NCI-H146 (cell line): ENCODE measurements around the gene CYP39A1.
"Not testable (repeated sequence)": the region's sequence is repeated elsewhere in the genome, so short reads cannot be mapped to it uniquely, and the experiment has no call there.

Source experiments
- DNase-seq: peaks from one replicate; lab custom pipeline; 2025; lab: John Stamatoyannopoulos, UW

CYP39A1 gene

DNA sequence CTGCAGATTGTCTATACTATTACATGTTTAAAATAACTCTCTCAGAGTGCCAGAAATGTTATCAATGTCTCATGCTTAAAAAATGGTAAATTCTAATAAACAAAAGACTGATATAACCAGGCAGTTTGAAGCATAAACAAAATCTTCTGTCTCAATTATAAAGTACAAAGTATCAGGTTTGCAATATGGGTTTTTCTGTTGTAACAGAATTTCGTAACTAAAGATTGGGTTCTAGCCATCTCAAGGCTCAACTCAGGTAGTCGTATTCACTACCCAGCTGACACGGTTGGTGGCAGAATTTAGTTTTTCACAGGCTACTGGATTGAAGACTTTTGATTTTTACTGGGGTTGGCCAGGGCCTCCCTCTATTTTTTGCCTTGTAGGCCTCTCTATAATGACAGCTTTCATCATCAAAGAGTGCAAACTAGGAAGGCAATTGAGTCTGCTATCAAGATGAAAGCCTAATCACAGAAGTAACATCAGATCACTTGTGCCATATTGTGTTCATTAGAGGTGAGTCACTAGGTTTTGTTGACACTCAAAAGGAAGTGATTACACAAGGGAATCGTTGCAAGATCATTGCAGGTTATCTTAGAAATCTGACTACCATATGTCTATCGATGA is 3.6 kb downstream of the CYP39A1 start:
- no peak for DNase-seq

DNA sequence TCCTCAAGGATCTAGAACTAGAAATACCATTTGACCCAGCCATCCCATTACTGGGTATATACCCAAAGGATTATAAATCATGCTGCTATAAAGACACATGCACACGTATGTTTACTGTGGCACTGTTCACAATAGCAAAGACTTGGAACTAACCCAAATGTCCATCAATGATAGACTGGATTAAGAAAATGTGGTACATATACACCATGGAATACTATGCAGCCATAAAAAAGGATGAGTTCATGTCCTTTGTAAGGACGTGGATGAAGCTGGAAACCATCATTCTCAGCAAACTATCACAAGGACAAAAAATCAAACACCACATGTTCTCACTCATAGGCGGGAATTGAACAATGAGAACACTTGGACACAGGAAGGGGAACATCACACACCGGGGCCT is 4.5 kb downstream of the CYP39A1 start:
- DNase-seq, result not testable (repeated sequence)

DNA sequence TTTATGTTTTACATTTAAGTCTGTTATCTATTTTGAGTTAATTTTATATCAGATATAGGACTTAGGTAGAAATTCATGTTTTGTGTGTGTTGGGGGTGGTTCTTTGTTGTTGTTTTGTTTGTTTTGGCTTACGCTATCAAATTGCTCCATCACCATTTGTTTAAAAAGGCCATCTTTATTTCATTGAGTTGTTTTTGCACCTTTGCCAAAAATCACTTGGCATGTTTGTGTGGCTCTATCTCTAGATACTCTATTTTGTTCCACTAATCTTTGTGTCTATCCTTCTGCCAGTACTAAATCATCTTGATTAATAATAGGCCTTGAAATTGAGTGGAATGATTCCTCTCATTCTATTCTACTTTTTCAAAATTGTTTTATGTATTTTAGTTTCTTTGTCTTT is 7.4 kb downstream of the CYP39A1 start:
- DNase-seq, result no peak

DNA sequence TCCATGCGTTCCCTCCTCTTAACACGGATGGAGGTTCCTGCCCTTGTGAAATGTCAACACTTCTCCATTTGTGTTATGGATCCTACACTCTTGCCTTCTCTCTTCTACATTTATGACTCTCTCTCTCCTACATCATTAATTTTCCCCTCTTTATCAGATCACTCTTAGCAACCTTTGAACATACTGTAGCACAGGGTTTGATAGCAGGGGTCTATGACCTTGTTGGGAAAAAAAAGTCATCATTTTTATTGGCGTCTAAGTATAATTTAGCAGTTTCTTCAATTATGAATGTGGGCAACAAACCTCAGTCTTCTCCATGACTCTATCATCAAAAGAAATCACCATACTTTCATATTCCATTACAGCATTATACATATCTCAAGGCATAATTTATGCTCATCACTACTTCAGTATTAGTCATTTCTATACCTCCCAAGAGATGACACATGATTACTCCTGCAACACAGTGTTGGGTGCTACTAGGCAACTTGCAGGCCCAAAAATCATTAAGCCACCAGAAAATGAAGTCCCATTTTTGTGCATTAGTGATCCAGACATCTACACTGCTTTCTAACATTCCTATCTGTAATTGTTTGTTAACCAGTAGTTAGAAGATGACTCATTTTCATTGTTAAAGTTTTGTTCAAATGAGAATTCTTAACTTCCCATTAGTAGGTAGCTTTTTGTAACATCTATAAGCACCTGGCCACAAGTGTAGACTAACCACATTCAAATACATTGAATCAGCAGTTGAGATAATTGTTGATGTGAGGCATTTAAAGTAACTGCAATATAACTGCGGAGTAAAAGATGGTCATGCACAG is 9.5 kb downstream of the CYP39A1 start:
- DNase-seq, result no peak

DNA sequence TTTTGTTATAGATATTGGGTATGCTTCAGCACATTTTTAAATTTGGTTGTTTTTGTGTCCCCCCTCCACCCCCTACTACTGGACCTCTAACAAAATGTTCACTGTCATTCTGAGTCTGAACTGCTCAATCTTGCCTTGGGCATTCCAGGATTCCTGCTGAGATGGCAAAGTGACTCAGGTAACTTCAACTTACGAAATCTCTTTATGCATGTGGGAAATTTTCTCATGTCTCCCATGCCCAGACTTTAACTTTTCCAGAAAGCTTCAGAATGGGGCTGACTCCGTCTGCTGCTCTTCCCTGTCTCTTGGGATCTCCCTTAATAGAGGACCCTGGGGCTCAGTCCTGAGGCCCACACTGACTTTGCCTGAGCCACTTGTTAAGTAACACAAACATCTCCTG is 14.0 kb downstream of the CYP39A1 start:
- no peak for DNase-seq

DNA sequence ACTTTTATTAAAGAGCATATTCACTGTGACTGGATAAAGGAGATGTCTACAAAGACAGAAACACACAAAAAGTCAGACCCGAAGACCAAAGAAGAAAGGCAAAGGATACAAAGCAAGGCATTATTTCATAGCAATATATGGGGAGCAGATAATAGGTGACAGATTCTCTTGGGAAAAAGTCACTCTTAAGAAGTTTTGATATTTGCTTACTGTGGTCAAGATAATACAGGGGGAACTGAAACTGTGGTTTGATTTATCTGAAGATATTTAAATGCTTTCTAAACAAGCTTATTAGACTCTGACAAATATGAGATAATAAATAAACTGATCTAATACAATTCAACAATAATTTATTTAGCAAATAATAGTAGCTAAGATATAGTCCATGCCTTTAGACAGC is 14.7 kb downstream of the CYP39A1 start:
- no peak for DNase-seq

DNA sequence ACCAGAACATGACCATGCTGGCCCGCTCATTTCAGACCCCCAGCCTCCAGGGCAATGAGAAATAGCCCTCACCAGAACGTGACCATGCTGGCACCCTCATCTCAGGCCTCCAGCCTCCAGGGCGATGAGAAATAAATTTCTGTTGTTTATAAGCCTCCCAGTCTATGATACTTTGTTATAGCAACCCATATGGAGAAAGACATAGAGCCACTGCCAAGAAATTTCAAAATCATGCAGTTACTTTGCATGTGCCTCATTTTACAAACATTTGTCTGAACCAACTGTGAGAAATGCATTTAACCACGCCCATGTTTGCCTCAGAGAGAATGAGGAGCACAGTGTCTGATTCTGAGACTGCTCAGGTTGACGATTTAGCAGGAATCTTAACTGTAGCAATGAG is 15.5 kb downstream of the CYP39A1 start:
- DNase-seq, result no peak

DNA sequence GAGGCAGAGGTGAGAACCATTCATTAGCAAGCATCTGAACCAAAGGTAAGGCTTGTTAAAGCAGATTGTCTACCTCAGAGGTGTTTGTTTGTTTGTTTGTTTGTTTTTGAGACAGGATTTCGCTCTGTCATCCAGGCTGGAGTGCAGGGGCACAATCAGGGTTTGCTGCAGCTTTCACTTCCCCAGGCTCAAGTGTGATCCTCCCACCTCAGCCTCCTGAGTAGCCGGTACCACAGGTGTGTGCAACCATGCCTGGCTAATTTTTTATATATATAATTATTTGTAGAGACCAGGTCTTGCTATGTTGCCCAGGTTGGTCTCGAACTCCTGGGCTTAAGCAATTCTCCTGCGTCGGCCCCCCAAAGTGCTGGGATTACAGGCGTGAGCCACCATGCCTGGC is 17.2 kb downstream of the CYP39A1 start:
- no peak for DNase-seq

DNA sequence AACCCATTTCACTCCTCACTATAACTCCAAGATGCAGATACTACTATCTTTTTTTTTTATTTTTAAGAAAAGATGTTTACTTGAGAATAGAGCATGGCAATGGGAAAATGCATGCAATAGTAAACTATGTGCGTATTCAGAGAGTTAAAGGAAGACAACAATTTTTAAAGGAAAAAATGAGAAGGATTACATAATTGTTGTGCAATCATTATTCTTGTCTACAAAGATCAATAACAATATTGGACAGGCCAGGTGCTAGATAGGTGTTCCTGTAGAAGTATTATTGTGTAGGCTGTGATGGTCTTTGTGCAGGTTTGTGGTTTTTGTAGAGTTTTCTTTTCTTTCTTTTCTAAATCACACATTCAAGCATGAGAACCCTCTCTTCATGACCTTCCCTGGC is 20.6 kb downstream of the CYP39A1 start:
- no peak for DNase-seq

DNA sequence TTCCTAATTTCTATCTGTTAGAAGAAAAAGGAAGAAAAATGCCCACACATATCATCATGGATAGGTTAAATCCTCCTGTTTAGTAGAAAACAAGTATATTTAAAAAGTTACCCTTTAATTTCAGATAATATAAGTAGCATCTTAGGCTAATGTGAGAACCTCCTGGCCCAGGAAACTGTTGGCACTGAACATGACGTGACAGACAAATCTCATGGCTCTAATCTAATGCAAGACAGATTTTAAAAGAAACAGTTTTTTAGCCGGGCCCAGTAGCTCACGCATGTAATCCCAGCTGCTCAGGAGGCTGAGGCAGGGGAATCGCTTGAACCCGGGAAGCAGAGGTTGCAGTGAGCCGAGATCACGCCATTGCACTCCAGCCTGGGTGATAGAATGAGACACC is 22.9 kb downstream of the CYP39A1 start:
- no peak for DNase-seq

DNA sequence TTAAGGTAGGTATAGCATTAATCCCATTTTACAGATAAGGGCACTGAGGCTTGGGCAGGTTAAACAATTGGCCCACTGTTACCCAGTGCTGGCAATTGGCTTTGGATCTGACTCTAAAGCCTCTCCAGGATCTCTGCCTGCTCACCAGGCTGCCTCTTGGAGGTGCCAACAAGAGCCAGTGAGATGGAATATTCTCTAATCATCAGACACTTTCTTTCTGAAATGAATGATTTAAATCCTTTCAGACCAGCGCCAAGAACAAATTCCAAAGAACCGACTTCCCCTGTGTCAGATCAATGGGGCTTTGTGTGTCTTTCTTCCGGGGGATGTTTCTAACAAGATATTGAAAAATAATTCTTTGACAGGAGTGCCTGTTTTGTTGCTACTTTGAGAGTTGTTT is 23.6 kb downstream of the CYP39A1 start:
- DNase-seq, result no peak

DNA sequence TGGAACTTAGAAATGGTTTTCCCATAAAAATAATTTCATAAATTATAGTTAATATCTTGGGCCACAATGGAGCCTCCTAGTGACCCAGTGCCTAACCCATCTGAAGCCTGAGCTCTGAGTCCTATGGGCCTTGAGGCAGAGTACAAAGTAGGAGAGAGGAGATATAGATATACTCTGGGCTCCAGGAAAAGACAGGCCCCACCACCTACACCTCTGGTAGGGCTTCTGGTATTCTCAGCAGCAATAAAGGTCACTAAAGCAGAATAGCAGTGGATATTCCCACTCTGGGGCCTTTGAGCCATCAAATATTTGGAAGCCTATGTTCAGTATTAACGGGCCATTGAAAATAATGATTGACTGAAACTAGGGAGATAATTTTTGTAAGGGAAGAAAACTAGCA is 24.1 kb downstream of the CYP39A1 start:
- DNase-seq, result no peak

DNA sequence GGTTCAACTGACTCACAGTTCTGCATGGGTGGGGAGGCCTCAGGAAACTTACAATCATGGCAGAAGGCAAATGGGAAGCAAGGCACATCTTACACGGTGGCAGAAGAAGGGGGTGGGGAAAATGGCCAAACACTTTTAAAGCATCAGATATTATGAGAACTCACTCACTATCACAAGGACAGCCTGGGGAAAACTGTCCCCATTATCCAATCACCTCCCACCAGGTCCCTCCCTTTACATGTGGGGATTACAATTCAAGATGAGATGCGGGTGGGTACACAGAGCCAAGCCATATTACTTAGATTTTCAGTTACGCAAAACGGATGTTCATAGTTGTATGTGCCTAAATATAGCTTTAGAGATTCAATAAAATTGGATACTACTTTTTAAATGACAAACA is 25.6 kb downstream of the CYP39A1 start:
- DNase-seq, result no peak

DNA sequence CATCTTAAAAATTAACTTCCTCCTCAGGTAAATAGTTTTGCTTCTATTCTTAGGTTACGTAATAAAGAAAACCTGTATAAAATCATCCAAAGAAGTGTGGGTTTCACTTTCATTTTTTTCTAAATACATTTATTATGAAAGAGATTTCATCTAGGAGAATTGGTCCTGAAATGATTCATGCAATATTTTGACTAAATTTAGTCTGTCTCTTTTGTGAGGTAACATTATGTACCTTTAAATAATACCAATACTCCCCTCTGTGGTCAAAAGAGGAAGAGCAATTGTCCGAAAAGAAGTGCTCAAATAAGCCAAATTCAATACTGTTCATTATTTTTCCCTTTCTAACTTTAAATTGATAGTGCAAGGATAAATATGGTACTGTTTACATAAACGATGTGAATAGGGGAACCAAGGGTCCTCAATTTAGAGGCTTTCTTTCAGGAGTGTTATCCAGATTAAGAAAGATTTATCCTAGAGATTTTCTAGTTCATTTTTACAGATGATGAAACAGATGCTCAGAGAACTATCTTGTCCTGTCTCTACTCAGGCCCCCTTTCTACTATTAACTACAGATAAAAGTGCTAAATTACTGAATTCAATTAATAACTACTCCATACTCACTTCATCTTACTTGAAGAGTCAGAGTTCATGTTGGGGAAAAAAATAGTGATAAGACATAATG is 26.2 kb downstream of the CYP39A1 start:
- DNase-seq, result peak; percentile 1

DNA sequence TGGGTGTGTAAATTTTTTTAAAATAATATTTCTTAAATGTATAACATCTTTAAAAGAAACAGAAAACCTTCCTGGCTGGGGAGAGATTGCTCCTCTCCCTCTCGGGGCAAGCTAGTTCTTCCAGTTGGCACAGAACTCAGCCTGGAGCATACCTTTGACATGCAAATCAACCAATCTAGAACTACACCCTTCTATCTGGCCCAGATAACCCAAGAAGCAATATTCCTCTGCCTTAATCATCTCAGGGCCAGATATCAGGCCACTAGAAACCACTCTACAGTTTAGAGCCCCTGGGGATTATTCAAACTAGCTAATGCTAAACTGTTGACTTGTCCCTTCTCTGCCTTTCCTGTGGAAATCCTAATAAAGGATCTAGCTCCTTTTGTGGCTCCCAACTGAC is 33.9 kb downstream of the CYP39A1 start:
- DNase-seq, result no peak

DNA sequence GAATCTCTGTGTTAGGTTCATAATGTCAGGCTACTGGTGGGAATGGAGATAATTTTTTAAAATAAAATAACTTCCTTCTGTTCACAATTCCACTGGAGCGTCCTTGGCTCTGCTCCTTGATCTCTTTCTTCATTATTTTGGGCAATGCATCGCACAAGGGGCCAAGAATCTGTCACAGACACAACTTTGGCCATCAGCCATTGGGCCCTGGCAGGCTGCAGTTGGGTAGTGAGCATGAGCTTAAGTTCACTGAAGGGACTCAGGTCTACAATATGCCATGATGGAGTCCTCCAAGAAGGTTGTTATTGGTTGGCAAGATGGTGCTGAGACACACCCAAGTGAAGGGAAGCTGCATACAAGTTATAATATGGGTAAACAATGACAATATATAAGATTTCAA is 40.0 kb downstream of the CYP39A1 start:
- no peak for DNase-seq

DNA sequence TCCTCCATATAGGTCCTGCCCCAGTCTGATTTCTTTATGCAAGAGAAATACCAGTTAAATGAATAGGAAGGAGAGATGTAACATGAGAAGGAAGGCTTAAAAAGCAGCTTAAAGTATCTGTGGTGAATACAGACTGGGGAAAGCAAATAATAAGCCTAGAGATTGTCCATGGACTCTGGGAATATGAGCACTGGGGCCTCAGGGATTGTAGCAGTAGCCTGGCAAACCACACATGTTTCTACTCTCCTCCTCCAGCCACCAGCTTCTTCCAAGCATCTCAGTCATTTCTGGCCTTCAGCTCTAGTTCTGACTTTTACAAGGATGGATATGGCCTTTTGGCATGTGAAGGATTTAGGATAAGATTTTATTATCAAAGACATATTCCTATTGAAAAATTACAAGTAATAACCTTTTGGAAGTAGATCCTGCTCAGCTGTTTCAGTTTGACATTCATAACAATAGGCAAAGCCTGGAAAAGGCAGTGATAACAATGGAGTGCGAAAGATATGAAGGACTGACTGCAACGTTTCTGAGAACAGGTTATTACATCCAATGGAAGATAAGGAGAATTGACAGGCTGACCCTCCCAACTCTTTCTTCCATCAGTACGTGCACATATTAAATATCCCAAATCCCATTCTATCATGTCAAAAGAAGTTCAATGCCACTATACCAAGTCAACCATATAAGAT is 41.6 kb downstream of the CYP39A1 start:
- DNase-seq, result no peak

DNA sequence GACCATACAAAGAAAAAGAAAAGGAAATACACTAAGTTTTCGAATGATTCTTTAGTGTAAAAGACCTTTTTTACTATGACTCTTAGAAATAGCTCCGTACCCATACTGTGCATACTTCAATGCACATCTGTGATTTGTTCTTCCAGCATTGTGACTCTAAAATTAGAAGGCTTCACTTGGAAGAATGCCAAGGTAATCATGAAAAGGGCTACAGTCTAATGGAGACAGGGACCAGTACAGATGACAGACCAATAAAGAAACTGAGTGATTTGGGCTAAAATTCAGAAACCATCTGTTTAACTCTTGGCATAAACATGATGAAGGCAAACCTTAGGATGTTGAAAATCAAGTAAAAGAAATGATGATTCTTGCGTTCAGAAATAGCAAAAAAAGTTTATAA is 46.3 kb downstream of the CYP39A1 start:
- no peak for DNase-seq

DNA sequence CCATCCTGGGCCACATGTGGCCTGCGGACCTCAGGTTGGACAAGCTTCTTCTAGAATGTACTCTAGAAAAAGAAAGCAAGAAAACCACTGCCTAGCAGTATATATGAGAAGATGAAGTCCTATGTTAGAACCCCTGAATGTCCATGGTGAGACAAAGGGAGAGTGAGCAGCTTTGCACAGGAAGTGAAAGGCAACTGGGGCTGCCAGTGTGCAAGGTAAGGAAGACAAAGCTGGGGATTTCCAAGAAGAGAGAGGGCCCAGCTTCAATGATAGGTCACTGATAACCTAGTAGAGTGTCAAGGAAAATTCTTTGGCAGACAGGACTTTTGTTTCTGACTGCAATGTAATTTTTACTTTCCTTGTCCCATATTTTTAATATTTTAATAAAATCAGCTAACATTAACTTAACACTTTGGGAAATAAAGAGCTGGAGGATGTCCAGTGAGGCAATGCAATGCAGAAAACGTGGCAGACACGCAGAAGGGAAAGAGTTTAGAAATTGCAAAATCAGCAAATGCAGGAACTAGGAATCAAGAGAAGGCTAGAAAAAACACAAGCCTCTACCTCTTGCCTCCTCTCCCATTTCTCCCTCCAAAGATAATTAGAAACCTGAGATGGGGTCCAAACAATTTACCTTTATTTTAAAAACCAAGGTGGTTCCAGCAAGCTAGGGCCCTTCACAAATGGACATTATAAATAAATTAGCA is 47.4 kb downstream of the CYP39A1 start:
- no peak for DNase-seq

DNA sequence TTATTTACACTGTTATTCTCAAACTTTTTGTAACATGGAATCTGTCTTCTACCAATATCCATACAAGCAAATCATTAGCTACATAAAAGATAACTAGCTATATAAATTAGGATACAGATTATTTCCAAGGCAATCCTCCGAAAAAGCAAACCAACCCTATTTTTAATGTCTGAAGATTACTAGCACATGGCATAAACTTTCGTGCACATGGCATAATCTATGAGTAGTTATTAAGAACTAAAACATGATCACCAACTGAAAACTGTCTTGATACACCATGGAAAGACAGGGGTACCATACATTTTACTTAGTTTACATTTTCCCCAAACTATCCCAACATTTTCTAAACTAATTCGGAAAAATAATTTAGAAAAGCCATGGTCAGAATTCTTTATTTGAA is 54.4 kb downstream of the CYP39A1 start:
- DNase-seq, result no peak

DNA sequence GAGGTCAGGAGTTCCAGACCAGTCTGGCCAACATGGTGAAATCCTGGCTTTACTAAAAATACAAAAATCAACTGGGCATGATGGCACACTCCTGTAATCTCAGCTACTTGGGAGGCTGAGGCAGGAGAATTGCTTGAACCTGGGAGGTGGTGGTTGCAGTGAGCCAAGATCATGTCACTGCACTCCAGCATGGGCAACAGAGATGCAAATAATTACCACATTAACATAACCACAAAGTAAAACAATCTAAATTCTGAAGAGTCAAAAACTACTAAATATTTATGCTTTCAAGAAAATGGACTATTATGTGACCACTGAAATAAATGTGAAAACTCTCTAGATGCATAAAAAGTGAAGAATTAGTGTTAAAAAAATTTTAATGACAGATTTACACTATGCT is 59.9 kb downstream of the CYP39A1 start:
- DNase-seq, result no peak

DNA sequence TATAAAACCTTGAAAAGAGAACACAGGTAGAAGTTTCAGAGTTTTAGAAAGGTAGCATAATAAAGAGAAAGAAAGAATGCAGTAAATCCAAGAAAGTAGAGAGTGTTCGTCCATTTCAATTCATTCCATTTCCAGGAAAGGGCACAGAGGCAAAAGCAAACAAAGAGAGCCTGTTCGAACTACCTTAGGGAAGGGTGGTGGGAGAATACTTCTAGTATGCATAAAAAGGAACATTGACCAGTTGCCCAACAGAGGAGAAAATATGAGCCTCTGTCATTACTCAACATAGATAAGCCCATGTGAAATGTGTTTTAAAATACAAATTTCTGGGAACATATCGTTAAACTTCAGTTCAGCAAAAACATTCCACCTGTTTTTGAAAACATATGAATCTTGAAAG is 60.6 kb downstream of the CYP39A1 start:
- no peak for DNase-seq
